Measurements from ENCODE around the gene CDC42BPB.

Gene CDC42BPB

GRCh38 chr14:102930753-102931579, 126.4 kb downstream of the CDC42BPB start:
- TF ChIP-seq CTCF (IDR thresholded peaks at IDR 0.05), result no peak

GRCh38 chr14:102930138-102930752, 127.1 kb downstream of the CDC42BPB start:
- TF ChIP-seq CTCF (IDR thresholded peaks at IDR 0.05), result no peak

- TF ChIP-seq CTCF (IDR thresholded peaks at IDR 0.05), result no peak
These were observed 127.9 kb downstream of the CDC42BPB start for GRCh38 chr14:102929241-102930137.

DNA sequence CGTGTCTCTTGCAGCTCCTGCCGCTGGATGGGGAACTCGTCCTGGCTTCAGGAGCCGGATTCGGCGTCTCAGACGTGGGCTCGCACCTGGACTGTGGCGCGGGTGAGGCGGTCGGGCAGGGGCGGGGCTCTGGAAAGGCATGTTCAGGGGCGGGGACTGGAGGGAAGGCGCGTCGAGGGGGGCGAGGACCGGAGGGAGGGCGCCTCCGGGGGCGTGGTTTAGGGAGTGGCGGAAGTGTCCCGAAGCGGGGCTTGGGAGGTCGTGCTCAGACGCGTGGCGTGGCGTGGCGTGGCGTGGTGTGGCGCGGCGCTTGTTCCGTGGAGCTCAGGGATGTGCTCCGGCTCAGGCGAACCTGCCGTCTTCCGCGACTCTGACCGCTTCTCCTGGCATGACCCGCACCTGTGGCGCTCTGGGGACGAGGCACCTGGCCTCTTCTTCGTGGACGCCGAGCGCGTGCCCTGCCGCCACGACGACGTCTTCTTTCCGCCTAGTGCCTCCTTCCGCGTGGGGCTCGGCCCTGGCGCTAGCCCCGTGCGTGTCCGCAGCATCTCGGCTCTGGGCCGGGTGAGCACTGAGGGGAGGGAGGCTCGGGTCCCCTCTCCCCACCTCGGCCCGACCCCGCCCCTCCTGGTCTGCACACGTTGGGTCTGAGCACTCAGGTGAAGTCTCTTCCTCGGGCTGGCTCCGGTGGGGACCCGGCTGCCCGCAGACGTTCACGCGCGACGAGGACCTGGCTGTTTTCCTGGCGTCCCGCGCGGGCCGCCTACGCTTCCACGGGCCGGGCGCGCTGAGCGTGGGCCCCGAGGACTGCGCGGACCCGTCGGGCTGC, 128.7 kb downstream of the CDC42BPB start:
- no peak for TF ChIP-seq CTCF (IDR thresholded peaks at IDR 0.05)

- no peak for TF ChIP-seq CTCF (IDR thresholded peaks at IDR 0.05)
These were observed 129.4 kb downstream of the CDC42BPB start for GRCh38 chr14:102927878-102928411.

DNA sequence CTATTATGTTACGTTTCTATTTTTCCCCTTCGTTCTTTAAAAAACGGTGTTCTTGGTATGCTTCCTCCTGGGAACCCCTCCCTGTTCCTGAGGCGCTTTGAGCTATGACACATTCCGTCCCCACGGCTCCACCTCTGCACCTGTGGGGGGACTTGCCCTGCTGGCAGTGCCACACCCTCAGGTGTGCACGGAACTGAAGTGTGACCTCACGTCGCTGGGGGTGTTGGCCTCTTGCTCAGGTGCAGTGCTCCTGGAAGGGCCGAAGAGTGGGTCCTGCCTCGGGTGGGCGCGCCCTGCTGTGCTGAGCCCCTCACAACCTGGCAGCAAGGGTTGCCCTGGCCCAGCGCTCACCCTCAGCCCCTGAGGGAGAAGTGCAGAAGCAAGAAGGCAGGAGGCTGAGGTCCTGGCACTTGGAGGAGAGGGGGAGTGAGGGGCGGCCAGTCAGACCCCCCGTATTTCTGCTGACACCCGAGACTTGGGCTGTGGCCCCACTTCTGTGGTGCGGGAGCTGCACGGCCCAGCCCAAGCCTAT, 129.9 kb downstream of the CDC42BPB start:
- TF ChIP-seq CTCF (IDR thresholded peaks at IDR 0.05), result no peak

Data from LNCAP (cell line).